PC-3 (cell line): ENCODE results near the gene GIT2. TPM values are rescaled to one million over a fixed set of nuclear protein-coding genes. Genes with fewer than 3 reads are reported as not detected.

Source experiments
- ATAC-seq: fragments of 200-7000 bp; cut with Tn5 transposase; 2 replicates; pipeline ENCODE4 v1.9.1; 2020; ENCODE audit warnings: mild to moderate bottlenecking, moderate library complexity
- BruUV-seq: library from RNA; stranded (reverse); fragments of 400-500 nt; replicated peaks from 2 replicates; lab custom pipeline; 2021; lab: Mats Ljungman, UMichigan
- CTCF ChIA-PET: fragments of 300-600 bp; sonication (Branson Sonifier 250); formaldehyde crosslinking; loops from one replicate; lab custom pipeline; 2022; ENCODE audit warnings: antibody characterized with exemption; lab: Charles Lee
- POLR2A ChIA-PET: fragments of 300-600 bp; sonication (Branson Sonifier 250); formaldehyde crosslinking; loops from one replicate; lab custom pipeline; 2022; ENCODE audit warnings: antibody characterized with exemption; ENCODE audit not compliant: unreplicated experiment; lab: Charles Lee
- DNase-seq: peaks from one replicate; pipeline ENCODE4 v3.0.0-alpha.2; 2015
- H2AFZ ChIP-seq: fragments of 300-600 bp; sonication (generic); 2 replicates; pipeline ENCODE4 v1.6.0; 2016; ENCODE audit warnings: antibody characterized with exemption, low read length
- H3F3A ChIP-seq: fragments of 300-600 bp; sonication (generic); one replicate; pipeline ENCODE4 v1.6.0; 2017; ENCODE audit warnings: antibody characterized with exemption, low read length, control low read depth, mild to moderate bottlenecking; ENCODE audit not compliant: unreplicated experiment
- H3K27ac ChIP-seq: fragments of 300-600 bp; sonication (generic); 2 replicates; pipeline ENCODE4 v1.5.1; 2016; ENCODE audit warnings: mild to moderate bottlenecking, low read length
- H3K27me3 ChIP-seq: fragments of 300-600 bp; sonication (generic); 2 replicates; pipeline ENCODE4 v1.6.1; 2016; ENCODE audit warnings: low read length, mixed read lengths
- H3K36me3 ChIP-seq: fragments of 300-600 bp; sonication (generic); 2 replicates; pipeline ENCODE4 v1.6.1; 2016; ENCODE audit warnings: low read depth, mixed run types, low read length, mixed read lengths
- H3K4me1 ChIP-seq: fragments of 300-600 bp; sonication (generic); 2 replicates; pipeline ENCODE4 v1.5.1; 2016; ENCODE audit warnings: low read length; ENCODE audit not compliant: insufficient read depth
- H3K4me2 ChIP-seq: fragments of 300-600 bp; sonication (generic); 2 replicates; pipeline ENCODE4 v1.6.0; 2016; ENCODE audit warnings: low read length
- H3K4me3 ChIP-seq: fragments of 300-600 bp; sonication (generic); 2 replicates; pipeline ENCODE4 v1.5.1; 2016; ENCODE audit warnings: mild to moderate bottlenecking, low read length, mixed read lengths
- H3K79me2 ChIP-seq: fragments of 300-600 bp; sonication (generic); 2 replicates; pipeline ENCODE4 v1.6.1; 2017; ENCODE audit warnings: low read length, mixed read lengths
- H3K9ac ChIP-seq: fragments of 300-600 bp; sonication (generic); 2 replicates; pipeline ENCODE4 v1.6.0; 2016; ENCODE audit warnings: mild to moderate bottlenecking, low read length
- H3K9me2 ChIP-seq: fragments of 300-600 bp; sonication (generic); replicated peaks from 2 replicates; pipeline ENCODE4 v1.6.1; 2016; ENCODE audit warnings: mixed run types, low read length, mixed read lengths
- H3K9me3 ChIP-seq: fragments of 300-600 bp; sonication (generic); 2 replicates; pipeline ENCODE4 v1.6.1; 2016; ENCODE audit warnings: low read length, mixed read lengths
- H4K20me1 ChIP-seq: fragments of 300-600 bp; sonication (generic); 2 replicates; pipeline ENCODE4 v1.6.1; 2016; ENCODE audit warnings: low read length, mixed read lengths
- EZH2 ChIP-seq: fragments of 300-600 bp; sonication (generic); IDR thresholded peaks from one replicate; pipeline ENCODE4 v1.6.1; 2017; ENCODE audit warnings: antibody characterized with exemption, mild to moderate bottlenecking, low read length; ENCODE audit not compliant: unreplicated experiment
- EZH2phosphoT487 ChIP-seq: fragments of 300-600 bp; sonication (generic); IDR thresholded peaks from 2 replicates; pipeline ENCODE4 v1.6.1; 2018; ENCODE audit warnings: mild to moderate bottlenecking, antibody characterized with exemption, low read length, borderline replicate concordance
- intact Hi-C: fragments of 100-400 bp; cut with micrococcal nuclease; formaldehyde crosslinking; loops from 2 replicates; pipeline ENCODE4 v1.9.0; 2023
- total RNA-seq: library from RNA; depleted of rRNA; stranded (reverse); fragments of >200 nt; gene quantifications from 2 replicates; pipeline ENCODE4 v1.2.3, GENCODE V29; 2014
- TF ChIP-seq, protein P1 (sequence below): fragments of 300-600 bp; sonication (generic); conservative IDR thresholded peaks from 2 replicates; pipeline ENCODE4 v1.5.1; 2017; ENCODE audit warnings: antibody characterized with exemption, low read depth, mild to moderate bottlenecking, low read length

Gene GIT2
- total RNA-seq, 1 experiment from 2014 or later: 26.8 TPM

- Histone ChIP-seq H3K4me1 (peaks cover 16% of the 10 kb centered on the region), H4K20me1 (no peaks in the 10 kb centered on the region), H3K4me3 (no peak overlapping the region), H3K36me3 (no peaks in the 10 kb centered on the region), H3K79me2 (no peaks in the 10 kb centered on the region), H3K27ac (no peak overlapping the region), H3F3A (no peaks in the 10 kb centered on the region), H3K9me3 (no peaks in the 10 kb centered on the region), H3K9me2 (no peaks in the 10 kb centered on the region), H3K4me2 (no peak overlapping the region), H3K9ac (no peak overlapping the region), H2AFZ (no peak overlapping the region), H3K27me3 (no peaks in the 10 kb centered on the region)
- TF ChIP-seq EZH2phosphoT487: no peak
- TF ChIP-seq EZH2: no peak
- TF ChIP-seq, protein P1, sequence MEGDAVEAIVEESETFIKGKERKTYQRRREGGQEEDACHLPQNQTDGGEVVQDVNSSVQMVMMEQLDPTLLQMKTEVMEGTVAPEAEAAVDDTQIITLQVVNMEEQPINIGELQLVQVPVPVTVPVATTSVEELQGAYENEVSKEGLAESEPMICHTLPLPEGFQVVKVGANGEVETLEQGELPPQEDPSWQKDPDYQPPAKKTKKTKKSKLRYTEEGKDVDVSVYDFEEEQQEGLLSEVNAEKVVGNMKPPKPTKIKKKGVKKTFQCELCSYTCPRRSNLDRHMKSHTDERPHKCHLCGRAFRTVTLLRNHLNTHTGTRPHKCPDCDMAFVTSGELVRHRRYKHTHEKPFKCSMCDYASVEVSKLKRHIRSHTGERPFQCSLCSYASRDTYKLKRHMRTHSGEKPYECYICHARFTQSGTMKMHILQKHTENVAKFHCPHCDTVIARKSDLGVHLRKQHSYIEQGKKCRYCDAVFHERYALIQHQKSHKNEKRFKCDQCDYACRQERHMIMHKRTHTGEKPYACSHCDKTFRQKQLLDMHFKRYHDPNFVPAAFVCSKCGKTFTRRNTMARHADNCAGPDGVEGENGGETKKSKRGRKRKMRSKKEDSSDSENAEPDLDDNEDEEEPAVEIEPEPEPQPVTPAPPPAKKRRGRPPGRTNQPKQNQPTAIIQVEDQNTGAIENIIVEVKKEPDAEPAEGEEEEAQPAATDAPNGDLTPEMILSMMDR: no peak
- intact Hi-C loops: no loop called here
- ATAC-seq (no peak), DNase-seq (no peak)
- CTCF ChIA-PET: no interaction called here
- no TSS peak for BruUV-seq
- POLR2A ChIA-PET: no interaction called here
Observed at GRCh38 chr12:109890620-109891170, 105.5 kb downstream of the GIT2 start.

GRCh38 chr12:109888179-109889020 is 107.8 kb downstream of the GIT2 start:
- ATAC-seq (peak; percentile 89), DNase-seq (peak; percentile 90)
- H3K4me2 ChIP-seq: peak overlapping the region; percentile 53
- no peak overlapping the region for H3K9ac ChIP-seq
- no peaks in the 10 kb centered on the region for H3K9me2 ChIP-seq
- no peaks in the 10 kb centered on the region for H3K27me3 ChIP-seq
- CTCF ChIA-PET: interaction anchor here (0.6 kb wide), 2 partner anchors 10 to 36 kb away, joined by 3 to 5 read pairs; no protein-coding TSS in a partner anchor
- peak overlapping the region; percentile 73 for H3K27ac ChIP-seq
- TF ChIP-seq EZH2 (no peak), EZH2phosphoT487 (no peak)
- TF ChIP-seq, protein P1: no peak
- no peaks in the 10 kb centered on the region for H3K9me3 ChIP-seq
- no peaks in the 10 kb centered on the region for H3K79me2 ChIP-seq
- POLR2A ChIA-PET: interaction anchor here (0.6 to 0.8 kb wide), 2 partner anchors 13 to 284 kb away, joined by 4 to 9 read pairs; no protein-coding TSS in a partner anchor
- H3K4me1 ChIP-seq: peaks cover 16% of the 10 kb centered on the region
- intact Hi-C loops: no loop called here
- BruUV-seq: TSS peak; percentile 65
- H3K36me3 ChIP-seq: no peaks in the 10 kb centered on the region
- no peak overlapping the region; the same call in 1 of the 2 replicates for H3K4me3 ChIP-seq
- H3F3A ChIP-seq: no peaks in the 10 kb centered on the region
- H4K20me1 ChIP-seq: no peaks in the 10 kb centered on the region
- peak overlapping the region; percentile 62 for H2AFZ ChIP-seq
